ENCODE measurements around the gene CTNNA1. TPM values are rescaled to one million over a fixed set of nuclear protein-coding genes. Genes with fewer than 3 reads are reported as not detected.

The CTNNA1 gene
- polyA plus RNA-seq, 1 of the 3 experiments (the other 2 are of a cell fraction), result 130 TPM

- TF ChIP-seq, protein P1, sequence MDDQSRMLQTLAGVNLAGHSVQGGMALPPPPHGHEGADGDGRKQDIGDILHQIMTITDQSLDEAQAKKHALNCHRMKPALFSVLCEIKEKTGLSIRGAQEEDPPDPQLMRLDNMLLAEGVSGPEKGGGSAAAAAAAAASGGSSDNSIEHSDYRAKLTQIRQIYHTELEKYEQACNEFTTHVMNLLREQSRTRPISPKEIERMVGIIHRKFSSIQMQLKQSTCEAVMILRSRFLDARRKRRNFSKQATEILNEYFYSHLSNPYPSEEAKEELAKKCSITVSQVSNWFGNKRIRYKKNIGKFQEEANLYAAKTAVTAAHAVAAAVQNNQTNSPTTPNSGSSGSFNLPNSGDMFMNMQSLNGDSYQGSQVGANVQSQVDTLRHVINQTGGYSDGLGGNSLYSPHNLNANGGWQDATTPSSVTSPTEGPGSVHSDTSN (IDR thresholded peaks at IDR 0.05), result no peak
- peak; percentile 26; the same call in 1 of the 2 replicates for TF ChIP-seq POLR2AphosphoS5 (IDR thresholded peaks at IDR 0.05; ENCODE audit: low read depth, low read length)
- POLR2A ChIA-PET, result interaction anchor here (1.1 kb wide), 1 partner anchor 10 kb away, joined by 3 read pairs; no protein-coding TSS in a partner anchor
Observed at GRCh38 chr5:138937392-138938387, 184.5 kb downstream of the CTNNA1 start.

GRCh38 chr5:138938526-138938925 is 185.3 kb downstream of the CTNNA1 start:
- H3K4me3 ChIP-seq (ENCODE audit: low read depth in 2 of 2, low read length in 1 of 2), result no peak overlapping the region
- no peaks in the 10 kb centered on the region for H3K9me2 ChIP-seq
- no peaks in the 10 kb centered on the region for H4K20me1 ChIP-seq (ENCODE audit: insufficient read depth)
- H3K27me3 ChIP-seq (ENCODE audit: insufficient read depth), result no peaks in the 10 kb centered on the region
- no peaks in the 10 kb centered on the region for H3F3A ChIP-seq (replicated peaks; ENCODE audit: insufficient read depth)
- no peaks in the 10 kb centered on the region for H3K9me3 ChIP-seq
- POLR2A ChIA-PET, result interaction anchor here (1.1 kb wide), 1 partner anchor 10 kb away, joined by 3 read pairs; no protein-coding TSS in a partner anchor
- H3K27ac ChIP-seq (ENCODE audit: low read depth in 2 of 2, low read length in 1 of 2), result no peak overlapping the region
- TF ChIP-seq MEF2A (IDR thresholded peaks at IDR 0.05; ENCODE audit: borderline replicate concordance, low read depth), result no peak
- TF ChIP-seq SIN3A (IDR thresholded peaks at IDR 0.05; ENCODE audit: borderline replicate concordance, low read depth, low read length), result no peak
- no peak for TF ChIP-seq CHD2 (IDR thresholded peaks at IDR 0.05; ENCODE audit: low read length, partially characterized antibody)
- no peak for TF ChIP-seq RCOR1 (IDR thresholded peaks at IDR 0.05; ENCODE audit: low read length)
- TF ChIP-seq GABPA (IDR thresholded peaks at IDR 0.05; ENCODE audit: low read depth), result no peak
- no peak for TF ChIP-seq TCF12 (IDR thresholded peaks at IDR 0.05)
- no peak for TF ChIP-seq POLR2AphosphoS5 (IDR thresholded peaks at IDR 0.05; ENCODE audit: low read depth, low read length)
- H3K36me3 ChIP-seq (replicated peaks in 1 of 2; ENCODE audit: control insufficient read depth in 1 of 2, insufficient read depth in 2 of 2, low read length in 1 of 2), result peaks cover 22 to 25% of the 10 kb centered on the region in 2 experiments
- 94% methylated on average over 5 of the region's 5 CpGs for WGBS (ENCODE audit: low lambda C conversion rate)
- CTCF ChIA-PET, result interaction anchor here (0.8 kb wide), 1 partner anchor 116 kb away, joined by 3 read pairs; no protein-coding TSS in a partner anchor
- H3K4me1 ChIP-seq (ENCODE audit: control insufficient read depth in 1 of 2, insufficient read depth in 2 of 2, low read depth in 1 of 2, low read length in 1 of 2), result peaks cover 0 to 8% of the 10 kb centered on the region in 2 experiments; a peak in 1 of 4 replicates
- no peak overlapping the region for H3K9ac ChIP-seq
- H3K4me2 ChIP-seq, result no peak overlapping the region
- no peaks in the 10 kb centered on the region for H3K79me2 ChIP-seq (ENCODE audit: insufficient read depth)
- no peak overlapping the region for H2AFZ ChIP-seq (ENCODE audit: low read depth)
- DNase-seq, result no peak

More at GRCh38 chr5:138937392-138938387, 184.5 kb downstream of the CTNNA1 start:
- no peak for DNase-seq
- Histone ChIP-seq H3K9ac (no peak overlapping the region), H3K9me3 (no peaks in the 10 kb centered on the region), H3K27ac (ENCODE audit: low read depth in 2 of 2, low read length in 1 of 2) (no peak overlapping the region; a peak in 1 of 4 replicates), H3K9me2 (no peaks in the 10 kb centered on the region), H3K4me3 (ENCODE audit: low read depth in 2 of 2, low read length in 1 of 2) (no peak overlapping the region), H2AFZ (ENCODE audit: low read depth) (no peak overlapping the region), H3K4me2 (no peak overlapping the region), H3K4me1 (ENCODE audit: control insufficient read depth in 1 of 2, insufficient read depth in 2 of 2, low read depth in 1 of 2, low read length in 1 of 2) (peaks cover 0 to 3% of the 10 kb centered on the region in 2 experiments; a peak in 1 of 4 replicates), H3K79me2 (ENCODE audit: insufficient read depth) (no peaks in the 10 kb centered on the region), H3K27me3 (ENCODE audit: insufficient read depth) (no peaks in the 10 kb centered on the region), H3K36me3 (replicated peaks in 1 of 2; ENCODE audit: control insufficient read depth in 1 of 2, insufficient read depth in 2 of 2, low read length in 1 of 2) (peaks cover 29 to 32% of the 10 kb centered on the region in 2 experiments), H3F3A (replicated peaks; ENCODE audit: insufficient read depth) (no peaks in the 10 kb centered on the region), H4K20me1 (ENCODE audit: insufficient read depth) (no peaks in the 10 kb centered on the region)
- CTCF ChIA-PET, result interaction anchor here (0.8 kb wide), 1 partner anchor 115 kb away, joined by 3 read pairs; no protein-coding TSS in a partner anchor
- WGBS (ENCODE audit: low lambda C conversion rate), result 96% methylated on average over 20 of the region's 25 CpGs

Data from SK-N-SH (cell line).